Choroid plexus epithelial cell (primary cell): ENCODE data around the gene MYLK.

Experiments used
- DNase-seq: peaks from one replicate; pipeline ENCODE4 v3.0.0-alpha.2; 2010; ENCODE audit warnings: low read depth
- H3K4me3 ChIP-seq: 2 replicates; pipeline ENCODE4 v1.5.1; 2011; ENCODE audit warnings: low read depth, mild to moderate bottlenecking, control low read depth, low read length, moderate library complexity
- CTCF ChIP-seq: conservative IDR thresholded peaks from 2 replicates; pipeline ENCODE4 v1.5.1; 2011; ENCODE audit warnings: low read depth, mild to moderate bottlenecking, control low read depth, inconsistent platforms, low read length, moderate library complexity

MYLK gene

GRCh38 chr3:123884993-123885392, 861 bp upstream of the MYLK start:
- peak overlapping the region; percentile 65 for H3K4me3 ChIP-seq
- no peak for TF ChIP-seq CTCF
- no peak for DNase-seq

GRCh38 chr3:123883701-123884202, 380 bp downstream of the MYLK start:
- no peak for TF ChIP-seq CTCF
- peak; percentile 8 for DNase-seq
- H3K4me3 ChIP-seq: peak overlapping the region; percentile 65

GRCh38 chr3:123883111-123883510, 1.0 kb downstream of the MYLK start:
- no peak for DNase-seq
- TF ChIP-seq CTCF: no peak
- H3K4me3 ChIP-seq: peak overlapping the region; percentile 65

GRCh38 chr3:123881771-123882170, 2.4 kb downstream of the MYLK start:
- no peak for DNase-seq
- no peak overlapping the region for H3K4me3 ChIP-seq
- TF ChIP-seq CTCF: no peak

- DNase-seq: peak; percentile 76
Observed at GRCh38 chr3:123880998-123881561, 3.1 kb downstream of the MYLK start.

GRCh38 chr3:123878807-123879206, 5.3 kb downstream of the MYLK start:
- H3K4me3 ChIP-seq: no peak overlapping the region
- DNase-seq: no peak
- TF ChIP-seq CTCF: no peak

More at GRCh38 chr3:123880998-123881561, 3.1 kb downstream of the MYLK start:
- H3K4me3 ChIP-seq: no peak overlapping the region
- TF ChIP-seq CTCF: peak; percentile 90

GRCh38 chr3:123877965-123878364, 6.2 kb downstream of the MYLK start:
- H3K4me3 ChIP-seq: no peak overlapping the region
- no peak for DNase-seq
- TF ChIP-seq CTCF: no peak
